ENCODE results near the gene LY6G5C. TPM values are rescaled to one million over a fixed set of nuclear protein-coding genes. Genes with fewer than 3 reads are reported as not detected.

Gene LY6G5C
- total RNA-seq, 1 donor, result 2.7 TPM

Small RNAs within 50 kb of the gene (small RNA-seq; reads per million reads assigned to genes)
- gene LY6G6D (ENCODE audit: low replicate concordance) (not detected), gene MIR4646 (ENCODE audit: low replicate concordance) (not detected), gene MIR6832 (ENCODE audit: low replicate concordance) (not detected), gene RF00019 (ENCODE audit: low replicate concordance) (not detected)

Other genes with a start within 250 kb of the LY6G5C start
- gene MICB, start 182.9 kb downstream of the LY6G5C start, total RNA-seq, result 22.5 and 49.2 TPM in 2 replicates
- gene MCCD1, start 152.1 kb downstream of the LY6G5C start, total RNA-seq, result not detected in 2 replicates
- gene DDX39B, start 139.1 kb downstream of the LY6G5C start, total RNA-seq, result 317 and 546 TPM in 2 replicates
- gene ATP6V1G2, start 134.5 kb downstream of the LY6G5C start, total RNA-seq, result 0.43 and 1.5 TPM in 2 replicates
- 19.9 and 35.5 TPM in 2 replicates for gene NFKBIL1, start 133.5 kb downstream of the LY6G5C start, total RNA-seq
- gene LTA, start 108.8 kb downstream of the LY6G5C start, total RNA-seq, result not detected in 2 replicates
- gene TNF, start 105.5 kb downstream of the LY6G5C start, total RNA-seq, result under 0.01 and 0.29 TPM in 2 replicates
- gene LTB, start 98.6 kb downstream of the LY6G5C start, total RNA-seq, result not detected in 2 replicates
- not detected in 2 replicates for gene LST1, start 94.8 kb downstream of the LY6G5C start, total RNA-seq
- gene NCR3, start 88.1 kb downstream of the LY6G5C start, total RNA-seq, result not detected in 2 replicates
- gene AIF1, start 65.8 kb downstream of the LY6G5C start, total RNA-seq, result not detected in 2 replicates
- gene PRRC2A, start 60.4 kb downstream of the LY6G5C start, total RNA-seq, result 55.1 and 105 TPM in 2 replicates
- 185 and 217 TPM in 2 replicates for gene BAG6, start 28.4 kb downstream of the LY6G5C start, total RNA-seq
- gene APOM, start 25.2 kb downstream of the LY6G5C start, total RNA-seq, result 0.72 and 3.3 TPM in 2 replicates
- 17.1 and 25.5 TPM in 2 replicates for gene C6orf47, start 20.3 kb downstream of the LY6G5C start, total RNA-seq
- 20.0 and 22.8 TPM in 2 replicates for gene GPANK1, start 16.1 kb downstream of the LY6G5C start, total RNA-seq
- 198 and 356 TPM in 2 replicates for gene CSNK2B, start 15.0 kb downstream of the LY6G5C start, total RNA-seq
- 5.2 and 8.3 TPM in 2 replicates for gene LY6G5B, start 11.1 kb downstream of the LY6G5C start, total RNA-seq
- 48.6 and 51.0 TPM in 2 replicates for gene ABHD16A, start 22.3 kb upstream of the LY6G5C start, total RNA-seq
- gene LY6G6F, start 25.8 kb upstream of the LY6G5C start, total RNA-seq, result not detected in 2 replicates
- not detected in 2 replicates for gene LY6G6D, start 34.3 kb upstream of the LY6G5C start, total RNA-seq
- not detected in 2 replicates for gene LY6G6C, start 40.7 kb upstream of the LY6G5C start, total RNA-seq
- not detected in 2 replicates for gene MPIG6B, start 42.3 kb upstream of the LY6G5C start, total RNA-seq
- 36.5 and 45.7 TPM in 2 replicates for gene DDAH2, start 48.2 kb upstream of the LY6G5C start, total RNA-seq
- 585 and 1,126 TPM in 2 replicates for gene CLIC1, start 55.5 kb upstream of the LY6G5C start, total RNA-seq
- gene MSH5, start 58.9 kb upstream of the LY6G5C start, total RNA-seq, result 7.0 and 26.8 TPM in 2 replicates
- 0.44 and 1.1 TPM in 2 replicates for gene SAPCD1, start 81.6 kb upstream of the LY6G5C start, total RNA-seq
- 0.14 and 0.44 TPM in 2 replicates for gene VWA7, start 96.3 kb upstream of the LY6G5C start, total RNA-seq
- 51.6 and 105 TPM in 2 replicates for gene VARS1, start 114.7 kb upstream of the LY6G5C start, total RNA-seq
- gene LSM2, start 125.9 kb upstream of the LY6G5C start, total RNA-seq, result 19.9 and 54.0 TPM in 2 replicates
- gene HSPA1L, start 134.2 kb upstream of the LY6G5C start, total RNA-seq, result 0.72 and 0.88 TPM in 2 replicates
- 81.4 and 101 TPM in 2 replicates for gene HSPA1A, start 134.5 kb upstream of the LY6G5C start, total RNA-seq
- 78.3 and 86.0 TPM in 2 replicates for gene HSPA1B, start 146.7 kb upstream of the LY6G5C start, total RNA-seq
- gene NEU1, start 181.8 kb upstream of the LY6G5C start, total RNA-seq, result 84.3 and 201 TPM in 2 replicates
- gene SLC44A4, start 197.9 kb upstream of the LY6G5C start, total RNA-seq, result under 0.01 TPM in 1 of 2 replicates, not detected in the other
- gene EHMT2, start 216.6 kb upstream of the LY6G5C start, total RNA-seq, result 35.0 and 51.1 TPM in 2 replicates
- 1.4 and 2.8 TPM in 2 replicates for gene ZBTB12, start 221.0 kb upstream of the LY6G5C start, total RNA-seq
- 0.29 and 14.2 TPM in 2 replicates for gene C2, start 246.7 kb upstream of the LY6G5C start, total RNA-seq